Effector memory CD8-positive, alpha-beta T cell (primary cell): ENCODE results near the gene TOB1.

ENCODE experiments used
- ATAC-seq: fragments of 150-1000 bp; cut with Tn5 transposase; replicated peaks from 2 replicates; pipeline ENCODE4 v1.10.0; 2021; ENCODE audit warnings: mild to moderate bottlenecking, moderate library complexity
- DNase-seq, 3 experiments: peaks; one replicate each; pipeline ENCODE4 v3.0.0; 2021
- H3K27ac Mint-ChIP-seq, 2 donors: one replicate each; pipeline ENCODE4 v1.8.0; 2022; ENCODE audit warnings: mild to moderate bottlenecking in 2 of 2, mixed read lengths in 2 of 2, moderate library complexity in 2 of 2
- H3K27me3 Mint-ChIP-seq, 2 donors: one replicate each; pipeline ENCODE4 v1.8.0; 2022; ENCODE audit warnings: mixed read lengths in 2 of 2
- H3K36me3 Mint-ChIP-seq: one replicate; pipeline ENCODE4 v1.8.0; 2022; ENCODE audit warnings: mild to moderate bottlenecking, moderate library complexity, mixed read lengths; ENCODE audit not compliant: insufficient read depth
- H3K4me1 Mint-ChIP-seq, 2 donors: one replicate each; pipeline ENCODE4 v1.8.0; 2022; ENCODE audit warnings: low read depth in 2 of 2, mixed read lengths in 2 of 2
- H3K4me3 Mint-ChIP-seq, 2 donors: one replicate each; pipeline ENCODE4 v1.8.0; 2022; ENCODE audit warnings: mild to moderate bottlenecking in 2 of 2, mixed read lengths in 2 of 2, moderate library complexity in 2 of 2
- H3K9me3 Mint-ChIP-seq, 2 donors: one replicate each; pipeline ENCODE4 v1.8.0; 2022; ENCODE audit warnings: mixed read lengths in 2 of 2

TOB1 gene

GRCh38 chr17:50858486-50859225 is 7.5 kb downstream of the TOB1 start:
- no peak overlapping the region for H3K4me3 Mint-ChIP-seq
- no peak overlapping the region for H3K27ac Mint-ChIP-seq
- no peaks in the 10 kb centered on the region for H3K27me3 Mint-ChIP-seq

GRCh38 chr17:50856431-50856830 is 9.7 kb downstream of the TOB1 start:
- H3K27me3 Mint-ChIP-seq: no peaks in the 10 kb centered on the region
- no peak overlapping the region for H3K4me3 Mint-ChIP-seq
- H3K4me1 Mint-ChIP-seq: peaks cover 11 to 17% of the 10 kb centered on the region in 2 donors
- H3K27ac Mint-ChIP-seq: no peak overlapping the region
- peaks cover 15% of the 10 kb centered on the region for H3K36me3 Mint-ChIP-seq
- DNase-seq: no peak
- no peaks in the 10 kb centered on the region for H3K9me3 Mint-ChIP-seq
- no peak for ATAC-seq

More at GRCh38 chr17:50858486-50859225, 7.5 kb downstream of the TOB1 start:
- DNase-seq (no peak), ATAC-seq (no peak)
- H3K4me1 Mint-ChIP-seq: peaks cover 17 to 18% of the 10 kb centered on the region in 2 donors
- H3K36me3 Mint-ChIP-seq: peaks cover 33% of the 10 kb centered on the region
- no peaks in the 10 kb centered on the region for H3K9me3 Mint-ChIP-seq

- no peaks in the 10 kb centered on the region for H3K9me3 Mint-ChIP-seq
- ATAC-seq: no peak
- no peaks in the 10 kb centered on the region for H3K27me3 Mint-ChIP-seq
- H3K36me3 Mint-ChIP-seq: peaks cover 10% of the 10 kb centered on the region
- peaks cover 8 to 14% of the 10 kb centered on the region in 2 donors for H3K4me1 Mint-ChIP-seq
- H3K4me3 Mint-ChIP-seq: no peak overlapping the region
- no peak overlapping the region for H3K27ac Mint-ChIP-seq
- DNase-seq: no peak
Measured at GRCh38 chr17:50855708-50856330, 10.3 kb downstream of the TOB1 start.

- Mint-ChIP-seq H3K36me3 (peaks cover 4% of the 10 kb centered on the region), H3K27ac (no peak overlapping the region)
- DNase-seq: no peak
Measured at GRCh38 chr17:50853781-50854180, 12.4 kb downstream of the TOB1 start.

GRCh38 chr17:50853015-50853615 is 13.0 kb downstream of the TOB1 start:
- H3K9me3 Mint-ChIP-seq: no peaks in the 10 kb centered on the region
- DNase-seq (no peak), ATAC-seq (no peak)
- no peaks in the 10 kb centered on the region for H3K27me3 Mint-ChIP-seq
- H3K27ac Mint-ChIP-seq: peak overlapping the region; percentile 87 to 96
- H3K4me3 Mint-ChIP-seq: peak overlapping the region; percentile 70 to 83
- H3K4me1 Mint-ChIP-seq: peaks cover 8 to 14% of the 10 kb centered on the region in 2 donors
- peaks cover 4% of the 10 kb centered on the region for H3K36me3 Mint-ChIP-seq

More at GRCh38 chr17:50853781-50854180, 12.4 kb downstream of the TOB1 start:
- no peak overlapping the region for H3K4me3 Mint-ChIP-seq
- ATAC-seq: no peak
- no peaks in the 10 kb centered on the region for H3K27me3 Mint-ChIP-seq
- H3K4me1 Mint-ChIP-seq: peaks cover 8 to 14% of the 10 kb centered on the region in 2 donors
- no peaks in the 10 kb centered on the region for H3K9me3 Mint-ChIP-seq

GRCh38 chr17:50850640-50851039 is 15.5 kb downstream of the TOB1 start:
- H3K9me3 Mint-ChIP-seq: no peaks in the 10 kb centered on the region
- peaks cover 4% of the 10 kb centered on the region for H3K36me3 Mint-ChIP-seq
- no peak overlapping the region for H3K27ac Mint-ChIP-seq
- H3K4me1 Mint-ChIP-seq: peaks cover 8 to 14% of the 10 kb centered on the region in 2 donors
- no peaks in the 10 kb centered on the region for H3K27me3 Mint-ChIP-seq
- H3K4me3 Mint-ChIP-seq: no peak overlapping the region
- DNase-seq (no peak), ATAC-seq (no peak)

GRCh38 chr17:50848711-50849110 is 17.4 kb downstream of the TOB1 start:
- H3K9me3 Mint-ChIP-seq: no peaks in the 10 kb centered on the region
- H3K4me1 Mint-ChIP-seq: peaks cover 8 to 14% of the 10 kb centered on the region in 2 donors
- H3K4me3 Mint-ChIP-seq: no peak overlapping the region
- H3K27me3 Mint-ChIP-seq: no peaks in the 10 kb centered on the region
- peaks cover 4% of the 10 kb centered on the region for H3K36me3 Mint-ChIP-seq
- DNase-seq (no peak), ATAC-seq (no peak)
- no peak overlapping the region for H3K27ac Mint-ChIP-seq

- peaks cover 8 to 14% of the 10 kb centered on the region in 2 donors for H3K4me1 Mint-ChIP-seq
- ATAC-seq (no peak), DNase-seq (no peak)
- H3K9me3 Mint-ChIP-seq: no peaks in the 10 kb centered on the region
- no peaks in the 10 kb centered on the region for H3K27me3 Mint-ChIP-seq
- H3K4me3 Mint-ChIP-seq: no peak overlapping the region
- peaks cover 4% of the 10 kb centered on the region for H3K36me3 Mint-ChIP-seq
- no peak overlapping the region for H3K27ac Mint-ChIP-seq
Measured at GRCh38 chr17:50848039-50848438, 18.1 kb downstream of the TOB1 start.

GRCh38 chr17:50847566-50847965 is 18.6 kb downstream of the TOB1 start:
- DNase-seq (no peak), ATAC-seq (no peak)
- no peaks in the 10 kb centered on the region for H3K9me3 Mint-ChIP-seq
- no peak overlapping the region for H3K27ac Mint-ChIP-seq
- H3K4me1 Mint-ChIP-seq: peaks cover 5 to 10% of the 10 kb centered on the region in 2 donors
- no peak overlapping the region for H3K4me3 Mint-ChIP-seq
- H3K36me3 Mint-ChIP-seq: peaks cover 1% of the 10 kb centered on the region
- H3K27me3 Mint-ChIP-seq: no peaks in the 10 kb centered on the region

- Mint-ChIP-seq H3K27ac (no peak overlapping the region), H3K4me3 (no peak overlapping the region), H3K9me3 (no peaks in the 10 kb centered on the region), H3K36me3 (no peaks in the 10 kb centered on the region), H3K4me1 (peaks cover 3 to 6% of the 10 kb centered on the region in 2 donors), H3K27me3 (no peaks in the 10 kb centered on the region)
- ATAC-seq (no peak), DNase-seq (no peak)
Measured at GRCh38 chr17:50845240-50846147, 20.7 kb downstream of the TOB1 start.

GRCh38 chr17:50844117-50844700 is 21.9 kb downstream of the TOB1 start:
- no peaks in the 10 kb centered on the region for H3K9me3 Mint-ChIP-seq
- no peak overlapping the region for H3K27ac Mint-ChIP-seq
- H3K36me3 Mint-ChIP-seq: no peaks in the 10 kb centered on the region
- no peaks in the 10 kb centered on the region for H3K27me3 Mint-ChIP-seq
- DNase-seq (no peak), ATAC-seq (no peak)
- H3K4me1 Mint-ChIP-seq: peaks cover 3 to 6% of the 10 kb centered on the region in 2 donors
- H3K4me3 Mint-ChIP-seq: no peak overlapping the region

- H3K4me3 Mint-ChIP-seq: no peak overlapping the region
- no peak overlapping the region for H3K27ac Mint-ChIP-seq
- no peaks in the 10 kb centered on the region for H3K27me3 Mint-ChIP-seq
- H3K36me3 Mint-ChIP-seq: no peaks in the 10 kb centered on the region
- no peaks in the 10 kb centered on the region for H3K9me3 Mint-ChIP-seq
- ATAC-seq: no peak
- H3K4me1 Mint-ChIP-seq: peaks cover 3 to 6% of the 10 kb centered on the region in 2 donors
- DNase-seq: no peak
Measured at GRCh38 chr17:50843150-50843905, 22.8 kb downstream of the TOB1 start.
